Measurements from ENCODE around the gene CD72.
"Not testable (repeated sequence)": the region's sequence is repeated elsewhere in the genome, so short reads cannot be mapped to it uniquely, and the experiment has no call there.

- not testable (repeated sequence) for TF ChIP-seq CTCF (conservative IDR thresholded peaks at IDR 0.05 in 1 of 2, IDR thresholded peaks at IDR 0.05 in 1 of 2; ENCODE audit: low read depth in 1 of 2, low read length in 2 of 2); EZH2 (IDR thresholded peaks at IDR 0.05; ENCODE audit: low read length, missing control alignments)
Observed at GRCh38 chr9:35579659-35580227, 38.5 kb downstream of the CD72 start.
